Right lobe of liver (tissue), 4 donors: ENCODE results near the gene OBSL1.

ENCODE experiments used
- CTCF ChIP-seq, 4 donors: fragments of 200-600 bp in 3 of 4; fragments of 450-650 bp in 1 of 4; IDR thresholded peaks; one replicate each; pipeline versions ENCODE4 v1.5.1 to v1.8.0; 2016 to 2022; ENCODE audit warnings: antibody characterized with exemption in 4 of 4, mild to moderate bottlenecking in 2 of 4
- POLR2A ChIP-seq: fragments of 450-650 bp; IDR thresholded peaks from one replicate; pipeline ENCODE4 v1.6.1; 2017; ENCODE audit warnings: antibody characterized with exemption, mild to moderate bottlenecking
- donor health status: DM: no; HTN: no; CAD: no.
- donor health status: DM: no; HTN: no; CAD: no.
- donor health status: DM: no; HTN: yes; CAD: no.

- TF ChIP-seq CTCF (IDR thresholded peaks at IDR 0.05) (no peak), POLR2A (no peak)
These were observed 21.8 kb upstream of the OBSL1 start for GRCh38 chr2:219593154-219593553.
